MG63 (cell line): ENCODE results near the gene RMI2. TPM values are rescaled to one million over a fixed set of nuclear protein-coding genes. Genes with fewer than 3 reads are reported as not detected.

Source experiments
- DNase-seq: peaks from one replicate; pipeline ENCODE4 v3.0.0-alpha.2; 2020
- H3K27me3 ChIP-seq: fragments of 250-450 bp; sonication (Bioruptor Pico); 2 replicates; pipeline ENCODE4 v1.5.1; 2020; ENCODE audit warnings: mild to moderate bottlenecking, moderate library complexity
- H3K36me3 ChIP-seq: fragments of 250-450 bp; sonication (Bioruptor Pico); 2 replicates; pipeline ENCODE4 v1.5.1; 2020; ENCODE audit warnings: mild to moderate bottlenecking, moderate library complexity
- H3K4me3 ChIP-seq: fragments of 250-450 bp; sonication (Bioruptor Pico); 2 replicates; pipeline ENCODE4 v1.5.1; 2020; ENCODE audit warnings: mild to moderate bottlenecking, moderate library complexity
- H3K9me3 ChIP-seq: fragments of 250-450 bp; sonication (Bioruptor Pico); 2 replicates; pipeline ENCODE4 v1.5.1; 2020; ENCODE audit warnings: mild to moderate bottlenecking, moderate library complexity
- total RNA-seq: library from RNA; depleted of rRNA; stranded (reverse); fragments of >200 nt; shearing (Covaris generic); gene quantifications from 2 replicates; pipeline ENCODE4 v1.2.3, GENCODE V29; 2014; ENCODE audit warnings: low replicate concordance

The RMI2 gene
- total RNA-seq, 1 experiment from 2014 or later = 25.8 TPM

- Histone ChIP-seq H3K27me3 (no peaks in the 10 kb centered on the region), H3K36me3 (no peaks in the 10 kb centered on the region), H3K9me3 (no peaks in the 10 kb centered on the region), H3K4me3 (no peak overlapping the region)
- no peak for DNase-seq
Observed at GRCh38 chr16:11307639-11308492, 37.4 kb upstream of the RMI2 start.

DNA sequence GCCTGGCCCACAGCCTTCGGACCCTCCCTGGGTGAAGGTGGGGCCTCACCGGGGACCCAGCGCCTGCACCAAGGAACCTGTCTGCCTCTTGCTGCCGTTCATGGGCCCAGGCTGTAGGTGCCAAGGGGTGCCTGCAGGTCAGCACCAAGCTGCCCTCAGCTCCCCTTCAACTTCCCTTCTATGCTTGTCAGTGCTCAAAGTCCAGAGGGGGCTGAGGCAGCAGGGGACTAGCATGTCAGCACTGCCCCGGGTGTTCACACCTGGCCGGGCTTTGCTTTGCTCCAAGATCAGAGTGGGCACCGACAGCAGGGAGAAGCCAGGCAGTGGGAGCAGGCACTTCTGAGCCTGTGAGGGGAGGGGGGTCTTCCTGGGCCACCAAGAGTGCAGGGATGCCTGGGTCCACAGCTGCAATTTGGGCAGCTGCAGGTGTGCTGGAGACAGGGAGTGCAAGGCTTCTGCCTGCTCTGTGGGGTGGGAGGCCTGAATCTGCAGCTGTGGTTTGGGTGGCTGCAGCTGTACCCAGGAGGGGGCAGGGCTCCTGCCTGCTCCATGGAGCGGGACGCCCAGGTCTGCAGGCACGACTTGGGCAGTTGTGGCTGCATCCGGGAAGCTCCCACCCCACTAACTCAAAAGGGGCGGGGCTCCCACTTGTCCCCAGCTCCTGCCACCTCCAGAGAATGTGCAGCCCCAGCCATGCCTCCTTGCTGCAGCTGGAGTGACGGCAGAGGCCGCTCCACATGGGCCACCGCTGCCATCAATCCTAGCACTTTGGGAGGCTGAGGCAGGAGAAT is 36.6 kb upstream of the RMI2 start:
- no peaks in the 10 kb centered on the region for H3K27me3 ChIP-seq
- H3K36me3 ChIP-seq = no peaks in the 10 kb centered on the region
- no peak overlapping the region for H3K4me3 ChIP-seq
- H3K9me3 ChIP-seq = no peaks in the 10 kb centered on the region
- no peak for DNase-seq

DNA sequence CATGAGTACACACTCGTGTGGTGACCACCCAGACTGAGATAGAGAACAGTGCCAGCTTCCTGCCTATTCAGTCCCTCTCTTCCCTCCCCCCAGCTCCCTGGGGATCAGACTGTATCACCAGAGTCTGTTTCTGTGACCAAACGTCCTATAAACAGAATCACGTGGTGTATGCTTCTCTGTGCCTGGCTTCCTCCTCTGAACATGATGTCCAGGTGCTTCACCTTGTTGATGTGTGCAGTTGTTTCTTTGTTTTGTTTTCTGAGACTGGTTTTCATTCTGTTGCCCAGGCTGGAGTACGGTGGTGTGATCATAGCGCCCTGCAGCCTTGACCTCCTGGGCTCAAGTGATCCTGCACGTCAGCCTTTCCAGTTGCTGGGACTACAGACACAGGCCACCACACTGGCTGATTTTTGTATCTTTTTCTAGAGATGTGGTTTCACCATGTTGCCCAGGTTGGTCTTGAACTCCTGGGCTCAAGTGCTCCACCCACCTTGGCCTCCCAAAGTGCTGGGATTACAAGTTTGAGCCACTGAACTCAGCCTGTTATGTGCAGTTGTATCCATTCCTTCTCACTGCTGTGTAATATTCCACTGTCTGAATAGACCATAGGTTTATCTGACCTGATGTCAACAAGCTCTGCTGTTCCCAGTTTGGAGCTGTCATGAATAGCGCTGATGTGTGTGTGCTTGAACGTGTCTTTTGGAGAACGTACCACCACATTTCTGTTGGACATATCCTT is 35.2 kb upstream of the RMI2 start:
- no peaks in the 10 kb centered on the region for H3K36me3 ChIP-seq

GRCh38 chr16:11310634-11310977 is 34.7 kb upstream of the RMI2 start:
- no peaks in the 10 kb centered on the region for H3K9me3 ChIP-seq
- H3K27me3 ChIP-seq = no peaks in the 10 kb centered on the region
- H3K36me3 ChIP-seq = no peaks in the 10 kb centered on the region
- no peak for DNase-seq
- H3K4me3 ChIP-seq = no peak overlapping the region

More for the DNA sequence above, 35.2 kb upstream of the RMI2 start:
- no peaks in the 10 kb centered on the region for H3K27me3 ChIP-seq
- H3K4me3 ChIP-seq = no peak overlapping the region
- DNase-seq = no peak
- H3K9me3 ChIP-seq = no peaks in the 10 kb centered on the region

- no peaks in the 10 kb centered on the region for H3K36me3 ChIP-seq
- no peaks in the 10 kb centered on the region for H3K27me3 ChIP-seq
- H3K4me3 ChIP-seq = no peak overlapping the region
- H3K9me3 ChIP-seq = no peaks in the 10 kb centered on the region
- no peak for DNase-seq
Observed at GRCh38 chr16:11310997-11311561, 34.2 kb upstream of the RMI2 start.

DNA sequence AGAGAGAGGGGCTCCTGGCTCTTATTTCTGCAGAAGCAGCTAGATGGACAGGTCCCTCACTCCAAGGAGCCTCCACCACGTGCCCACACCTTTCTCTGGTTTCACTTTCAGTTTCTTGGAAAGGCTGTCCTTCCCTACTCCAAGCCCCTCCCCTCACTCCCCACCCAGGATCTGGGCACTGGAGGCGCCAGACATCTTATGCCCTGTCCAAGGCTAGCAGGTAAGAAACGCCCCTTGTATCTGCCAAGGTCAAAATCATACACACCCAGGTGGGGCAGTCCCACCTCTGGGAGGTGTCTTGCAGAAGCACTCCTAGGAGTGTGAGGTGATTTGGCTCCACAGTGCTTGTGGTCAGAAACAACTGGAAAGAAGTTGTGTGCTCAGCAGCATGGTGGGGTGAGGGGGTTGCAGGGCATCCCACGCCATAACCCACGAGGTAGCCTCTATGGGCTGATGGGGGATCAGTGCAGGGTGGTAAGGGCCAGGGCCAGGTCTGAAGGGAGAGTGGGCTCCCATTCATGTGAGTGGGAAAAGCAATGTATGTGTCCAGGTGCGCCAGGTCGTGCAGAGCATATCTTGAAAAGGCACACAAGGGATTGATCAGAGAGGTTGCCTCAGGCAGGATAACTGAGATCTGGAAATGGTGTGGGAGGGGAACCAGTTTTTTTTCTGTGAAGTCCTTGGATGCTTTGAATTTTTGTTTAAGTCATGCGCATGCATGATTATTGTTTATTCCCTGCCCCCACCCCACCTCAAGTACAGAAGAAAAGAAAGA is 32.4 kb upstream of the RMI2 start:
- DNase-seq = peak; percentile 54
- no peaks in the 10 kb centered on the region for H3K9me3 ChIP-seq
- H3K27me3 ChIP-seq = no peaks in the 10 kb centered on the region
- H3K36me3 ChIP-seq = no peaks in the 10 kb centered on the region
- no peak overlapping the region for H3K4me3 ChIP-seq

- no peak for DNase-seq
- H3K4me3 ChIP-seq = no peak overlapping the region
- no peaks in the 10 kb centered on the region for H3K9me3 ChIP-seq
- H3K36me3 ChIP-seq = no peaks in the 10 kb centered on the region
- H3K27me3 ChIP-seq = no peaks in the 10 kb centered on the region
Observed at GRCh38 chr16:11313493-11314308, 31.6 kb upstream of the RMI2 start.

DNA sequence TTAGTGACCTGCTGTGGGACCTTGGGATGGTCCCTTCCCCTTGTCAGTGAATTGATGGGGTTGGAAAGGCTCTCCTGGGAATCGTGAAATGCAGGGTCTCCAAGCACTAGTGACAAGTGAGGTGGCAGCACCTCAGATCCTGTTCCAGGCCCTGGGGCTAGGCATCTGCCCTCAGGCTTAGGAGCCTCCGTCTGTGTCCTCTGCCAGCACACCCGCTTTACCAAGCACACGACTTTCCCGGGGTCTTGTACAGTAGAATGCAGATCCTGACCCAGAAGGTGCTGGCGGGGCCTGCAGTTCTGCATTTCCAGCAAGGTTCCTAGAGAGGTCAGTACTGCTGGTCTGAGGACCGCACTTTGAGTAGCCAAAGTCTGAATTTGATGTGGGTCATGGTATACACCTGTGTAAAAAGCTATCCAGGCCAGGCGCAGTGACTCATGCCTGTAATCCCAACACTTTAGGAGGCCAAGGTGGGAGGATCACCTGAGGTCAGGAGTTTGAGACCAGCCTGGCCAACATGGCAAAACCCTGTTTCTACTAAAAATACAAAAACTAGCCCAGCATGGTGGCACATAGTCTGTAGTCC is 30.9 kb upstream of the RMI2 start:
- H3K9me3 ChIP-seq = no peaks in the 10 kb centered on the region
- no peaks in the 10 kb centered on the region for H3K27me3 ChIP-seq
- no peak overlapping the region for H3K4me3 ChIP-seq
- no peaks in the 10 kb centered on the region for H3K36me3 ChIP-seq
- no peak for DNase-seq

- Histone ChIP-seq H3K4me3 (no peak overlapping the region), H3K27me3 (no peaks in the 10 kb centered on the region), H3K36me3 (no peaks in the 10 kb centered on the region), H3K9me3 (no peaks in the 10 kb centered on the region)
- DNase-seq = no peak
Observed at GRCh38 chr16:11315510-11315909, 29.7 kb upstream of the RMI2 start.

DNA sequence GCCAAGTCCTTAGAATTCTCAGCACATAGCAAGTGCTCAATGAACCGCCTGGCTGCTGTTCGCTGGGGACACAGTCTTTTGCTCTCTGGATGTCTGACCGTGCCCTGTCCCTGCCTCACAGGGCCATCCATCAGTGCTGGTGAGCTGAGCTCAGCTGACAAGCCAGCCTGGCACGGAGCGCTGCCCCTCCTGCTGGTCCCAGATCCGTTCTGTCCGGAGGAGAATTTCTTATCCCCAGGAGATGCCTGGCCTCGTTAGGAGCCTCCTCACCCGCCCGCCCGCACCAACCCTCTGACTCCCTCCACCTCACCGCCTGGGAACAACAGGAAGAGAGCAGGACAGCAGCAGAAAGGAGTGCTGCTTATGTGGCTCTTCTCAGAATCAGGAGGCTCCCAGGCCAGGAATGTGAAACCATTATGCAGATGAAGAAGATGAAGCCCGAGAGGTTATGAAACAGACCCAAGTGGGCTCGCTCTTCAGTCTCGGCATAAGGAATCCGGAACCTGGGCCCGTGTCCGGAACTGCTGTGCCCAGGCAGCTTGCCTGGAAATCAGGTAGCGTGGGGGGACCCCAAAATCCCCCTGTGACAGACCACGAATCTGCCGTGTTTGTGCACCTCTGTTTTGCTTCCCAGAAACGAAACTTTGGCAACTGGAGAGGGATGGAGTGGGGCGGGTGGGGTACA is 28.8 kb upstream of the RMI2 start:
- Histone ChIP-seq H3K9me3 (no peaks in the 10 kb centered on the region), H3K4me3 (no peak overlapping the region), H3K27me3 (no peaks in the 10 kb centered on the region), H3K36me3 (no peaks in the 10 kb centered on the region)
- no peak for DNase-seq

GRCh38 chr16:11318817-11319216 is 26.4 kb upstream of the RMI2 start:
- no peak for DNase-seq
- Histone ChIP-seq H3K9me3 (no peaks in the 10 kb centered on the region), H3K36me3 (no peaks in the 10 kb centered on the region)

DNA sequence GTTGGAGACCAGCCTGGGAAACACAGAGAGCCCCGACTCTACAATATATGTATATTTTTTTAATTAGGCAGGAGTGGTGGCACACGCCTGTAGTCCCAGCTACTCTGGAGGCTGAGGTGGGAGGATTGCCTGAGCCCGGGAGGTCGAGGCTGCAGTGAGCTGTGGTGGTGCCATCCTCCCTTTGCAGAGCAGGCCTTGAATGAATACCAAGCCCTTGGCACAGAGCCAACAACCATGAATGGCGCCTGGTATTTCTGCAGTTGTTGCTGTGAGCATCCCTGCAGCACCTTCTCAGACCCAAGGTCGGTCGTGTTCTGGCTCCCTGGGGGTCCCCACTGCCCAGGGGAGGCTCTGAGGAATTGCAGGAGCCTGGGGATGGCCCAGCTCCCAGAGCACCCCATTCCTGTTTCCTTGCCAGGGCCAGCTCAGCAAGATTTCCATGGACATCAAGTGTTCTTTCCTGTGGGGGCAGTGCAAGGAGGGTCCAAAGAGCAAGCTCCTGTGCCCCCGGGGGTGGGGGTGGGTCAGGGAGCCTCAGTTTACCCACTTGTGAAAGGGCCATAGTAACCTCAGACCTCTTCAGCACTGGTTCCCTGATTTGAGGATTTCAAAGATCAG is 25.6 kb upstream of the RMI2 start:
- DNase-seq = no peak
- Histone ChIP-seq H3K9me3 (no peaks in the 10 kb centered on the region), H3K36me3 (no peaks in the 10 kb centered on the region), H3K27me3 (no peaks in the 10 kb centered on the region), H3K4me3 (no peak overlapping the region)

More at GRCh38 chr16:11318817-11319216, 26.4 kb upstream of the RMI2 start:
- Histone ChIP-seq H3K4me3 (no peak overlapping the region), H3K27me3 (no peaks in the 10 kb centered on the region)

DNA sequence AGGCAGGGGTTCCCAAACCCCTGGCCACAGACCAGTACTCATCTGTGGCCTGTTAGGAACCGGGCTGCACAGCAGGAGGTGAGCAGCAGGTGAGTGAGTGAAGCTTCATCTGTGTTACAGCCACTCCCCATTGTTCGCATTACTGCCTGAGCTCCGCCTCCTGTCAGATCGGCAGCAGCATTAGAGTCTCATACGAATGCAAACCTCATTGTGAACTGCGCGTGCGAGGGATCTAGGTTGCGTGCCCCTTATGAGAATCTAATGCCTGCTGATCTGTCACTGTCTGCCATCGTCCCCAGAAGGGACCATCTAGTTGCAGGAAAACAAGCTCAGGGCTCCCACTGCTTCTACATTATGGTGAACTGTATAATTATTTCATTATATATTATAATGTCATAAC is 25.1 kb upstream of the RMI2 start:
- Histone ChIP-seq H3K36me3 (no peaks in the 10 kb centered on the region), H3K27me3 (no peaks in the 10 kb centered on the region), H3K9me3 (no peaks in the 10 kb centered on the region), H3K4me3 (no peak overlapping the region)
- no peak for DNase-seq

- Histone ChIP-seq H3K4me3 (no peak overlapping the region), H3K27me3 (no peaks in the 10 kb centered on the region), H3K36me3 (no peaks in the 10 kb centered on the region), H3K9me3 (no peaks in the 10 kb centered on the region)
- no peak for DNase-seq
Observed at GRCh38 chr16:11321662-11322061, 23.6 kb upstream of the RMI2 start.
